Mesothelial cell of epicardium (in vitro differentiated cells): ENCODE measurements around the gene SKAP1. TPM values are rescaled to one million over a fixed set of nuclear protein-coding genes. Genes with fewer than 3 reads are reported as not detected.
"Not testable (repeated sequence)": the region's sequence is repeated elsewhere in the genome, so short reads cannot be mapped to it uniquely, and the experiment has no call there.

Experiments used
- DNase-seq, 2 experiments: peaks; one replicate each; pipeline ENCODE4 v3.0.0; 2021; ENCODE audit warnings: low spot score in 2 of 2; ENCODE audit not compliant: unreplicated experiment in 2 of 2
- H3K27ac Mint-ChIP-seq: 2 replicates; pipeline ENCODE4 v1.8.0; 2021; ENCODE audit warnings: mixed read lengths
- H3K27me3 Mint-ChIP-seq: 2 replicates; pipeline ENCODE4 v1.8.0; 2021; ENCODE audit warnings: low read depth, mixed read lengths
- H3K36me3 Mint-ChIP-seq: 2 replicates; pipeline ENCODE4 v1.8.0; 2021; ENCODE audit warnings: mixed read lengths
- H3K4me1 Mint-ChIP-seq: 2 replicates; pipeline ENCODE4 v1.8.0; 2021; ENCODE audit warnings: mixed read lengths
- H3K4me3 Mint-ChIP-seq: 2 replicates; pipeline ENCODE4 v1.8.0; 2021; ENCODE audit warnings: mild to moderate bottlenecking, moderate library complexity, mixed read lengths
- H3K9me3 Mint-ChIP-seq: 2 replicates; pipeline ENCODE4 v1.8.0; 2021; ENCODE audit warnings: mixed read lengths
- total RNA-seq: library from RNA; stranded (reverse); gene quantifications from 3 replicates; pipeline ENCODE4 v1.2.1, GENCODE V29; 2021
- TF ChIP-seq, protein P1 (sequence below): fragments of 200-600 bp; sonication (generic); IDR thresholded peaks from one replicate; pipeline ENCODE4 v1.5.0; 2021; ENCODE audit warnings: antibody characterized with exemption; ENCODE audit not compliant: unreplicated experiment

The SKAP1 gene
- total RNA-seq, 1 donor from 2014 or later = 3.4 TPM

DNA sequence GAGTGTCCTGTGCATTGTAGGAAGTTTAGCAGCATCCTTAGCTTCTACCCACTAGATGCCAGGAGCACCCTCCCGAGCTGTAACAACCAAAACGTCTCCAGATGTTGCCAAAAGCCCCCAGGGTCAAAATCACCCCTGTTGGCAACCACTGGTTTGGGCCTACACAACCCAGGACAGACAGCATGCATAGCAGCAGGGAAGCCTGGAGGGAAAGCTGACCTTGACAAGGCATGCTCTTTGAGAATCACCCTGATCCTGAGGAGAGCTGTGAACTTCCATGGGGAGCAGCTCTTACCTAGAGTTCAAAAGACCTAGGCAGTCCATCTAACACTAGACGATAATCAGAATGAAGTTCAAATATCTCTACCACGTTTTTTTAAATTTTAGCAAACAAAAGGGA lies 9.2 kb downstream of the SKAP1 start:
- no peaks in the 10 kb centered on the region for H3K36me3 Mint-ChIP-seq
- H3K4me3 Mint-ChIP-seq = no peak overlapping the region
- TF ChIP-seq, protein P1, sequence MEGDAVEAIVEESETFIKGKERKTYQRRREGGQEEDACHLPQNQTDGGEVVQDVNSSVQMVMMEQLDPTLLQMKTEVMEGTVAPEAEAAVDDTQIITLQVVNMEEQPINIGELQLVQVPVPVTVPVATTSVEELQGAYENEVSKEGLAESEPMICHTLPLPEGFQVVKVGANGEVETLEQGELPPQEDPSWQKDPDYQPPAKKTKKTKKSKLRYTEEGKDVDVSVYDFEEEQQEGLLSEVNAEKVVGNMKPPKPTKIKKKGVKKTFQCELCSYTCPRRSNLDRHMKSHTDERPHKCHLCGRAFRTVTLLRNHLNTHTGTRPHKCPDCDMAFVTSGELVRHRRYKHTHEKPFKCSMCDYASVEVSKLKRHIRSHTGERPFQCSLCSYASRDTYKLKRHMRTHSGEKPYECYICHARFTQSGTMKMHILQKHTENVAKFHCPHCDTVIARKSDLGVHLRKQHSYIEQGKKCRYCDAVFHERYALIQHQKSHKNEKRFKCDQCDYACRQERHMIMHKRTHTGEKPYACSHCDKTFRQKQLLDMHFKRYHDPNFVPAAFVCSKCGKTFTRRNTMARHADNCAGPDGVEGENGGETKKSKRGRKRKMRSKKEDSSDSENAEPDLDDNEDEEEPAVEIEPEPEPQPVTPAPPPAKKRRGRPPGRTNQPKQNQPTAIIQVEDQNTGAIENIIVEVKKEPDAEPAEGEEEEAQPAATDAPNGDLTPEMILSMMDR = no peak
- peaks cover 1% of the 10 kb centered on the region for H3K4me1 Mint-ChIP-seq
- no peak overlapping the region for H3K27ac Mint-ChIP-seq
- no peaks in the 10 kb centered on the region for H3K27me3 Mint-ChIP-seq
- no peak for DNase-seq
- no peaks in the 10 kb centered on the region for H3K9me3 Mint-ChIP-seq

DNA sequence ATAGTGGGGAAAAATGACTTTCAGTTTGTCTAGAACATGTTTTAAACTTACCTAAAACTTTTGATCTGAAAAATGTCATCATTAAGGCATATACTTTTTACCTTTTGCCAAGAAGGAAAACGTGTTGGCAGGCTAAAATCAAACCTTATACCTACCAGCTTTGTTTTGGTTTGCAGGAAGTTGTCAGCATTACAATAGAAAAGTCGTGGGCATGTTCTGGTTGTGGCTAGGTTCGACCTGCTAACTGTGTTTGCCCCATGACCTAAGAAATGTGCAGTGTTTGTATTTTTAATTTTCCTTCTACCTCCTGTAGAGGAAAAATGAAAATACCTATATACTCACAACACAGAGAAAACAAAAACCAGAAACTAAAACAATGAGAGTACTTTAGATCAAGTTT lies 13.0 kb downstream of the SKAP1 start:
- no peak overlapping the region for H3K27ac Mint-ChIP-seq
- TF ChIP-seq, protein P1 = no peak
- H3K4me1 Mint-ChIP-seq = peaks cover 4% of the 10 kb centered on the region
- H3K36me3 Mint-ChIP-seq = no peaks in the 10 kb centered on the region
- no peaks in the 10 kb centered on the region for H3K9me3 Mint-ChIP-seq
- no peak overlapping the region for H3K4me3 Mint-ChIP-seq
- peaks cover 3% of the 10 kb centered on the region for H3K27me3 Mint-ChIP-seq
- no peak for DNase-seq

DNA sequence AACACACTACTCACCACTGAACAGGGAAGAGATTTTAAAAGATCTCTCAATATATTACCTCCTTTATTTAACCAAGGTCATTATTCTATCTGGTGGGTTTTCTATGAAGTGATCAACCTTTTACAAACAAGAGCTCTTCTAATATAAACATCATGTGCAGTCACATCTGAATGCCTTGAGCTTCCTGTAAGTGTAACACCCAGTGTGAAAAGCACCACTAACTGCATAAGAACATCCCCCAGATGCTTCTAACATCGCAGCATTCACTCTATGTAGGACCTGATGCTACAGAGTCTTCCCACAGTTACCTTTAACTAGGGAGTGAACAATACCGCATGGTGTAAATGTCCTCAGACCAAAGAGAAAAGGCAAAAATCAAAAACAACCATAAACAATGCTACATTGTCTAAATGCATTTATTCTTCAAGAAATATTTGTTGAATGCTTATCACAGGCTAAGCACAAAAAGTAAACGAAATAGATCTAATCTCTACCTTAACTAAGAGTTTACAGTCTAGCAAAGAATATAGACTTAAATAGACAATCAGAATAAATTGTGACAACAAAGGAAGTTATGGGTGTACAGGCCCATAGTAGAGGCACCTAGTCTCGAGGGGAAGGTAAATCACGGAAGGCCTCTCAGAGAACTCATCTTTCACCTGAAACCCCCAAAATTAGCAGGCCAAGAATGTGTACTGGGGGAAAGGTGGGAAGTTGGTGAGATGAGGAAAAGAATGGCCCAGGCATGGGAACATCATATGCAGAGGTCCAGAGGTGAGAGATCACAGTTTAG lies 16.2 kb downstream of the SKAP1 start:
- no peaks in the 10 kb centered on the region for H3K9me3 Mint-ChIP-seq

DNA sequence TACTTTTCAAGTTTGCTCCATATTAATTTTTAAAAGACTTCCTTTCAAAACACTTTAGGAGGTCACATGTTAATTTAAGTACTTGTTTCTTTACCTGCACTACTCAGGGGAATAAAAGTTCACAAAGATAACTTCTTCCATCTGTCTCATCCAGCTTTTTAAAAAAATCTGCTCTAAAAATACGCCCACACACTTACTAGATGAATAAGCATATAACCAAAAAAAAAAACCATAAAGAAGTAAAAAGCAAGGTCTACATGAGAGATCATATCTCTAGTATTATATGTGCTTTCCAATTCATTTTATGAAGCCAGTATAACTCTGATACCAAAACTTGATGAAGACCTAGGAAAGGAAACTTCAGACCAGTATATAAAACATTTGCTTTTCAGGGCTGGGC lies 17.2 kb downstream of the SKAP1 start:
- peaks cover 3% of the 10 kb centered on the region for H3K27me3 Mint-ChIP-seq
- no peaks in the 10 kb centered on the region for H3K36me3 Mint-ChIP-seq
- no peak for DNase-seq
- H3K4me1 Mint-ChIP-seq = peaks cover 8% of the 10 kb centered on the region
- no peak overlapping the region for H3K4me3 Mint-ChIP-seq
- H3K9me3 Mint-ChIP-seq = no peaks in the 10 kb centered on the region
- TF ChIP-seq, protein P1 = no peak
- H3K27ac Mint-ChIP-seq = no peak overlapping the region

More for the DNA sequence above, 16.2 kb downstream of the SKAP1 start:
- DNase-seq = no peak
- no peak overlapping the region for H3K27ac Mint-ChIP-seq
- no peak overlapping the region for H3K4me3 Mint-ChIP-seq
- peaks cover 8% of the 10 kb centered on the region for H3K4me1 Mint-ChIP-seq
- no peaks in the 10 kb centered on the region for H3K36me3 Mint-ChIP-seq
- peaks cover 3% of the 10 kb centered on the region for H3K27me3 Mint-ChIP-seq
- TF ChIP-seq, protein P1 = no peak

DNA sequence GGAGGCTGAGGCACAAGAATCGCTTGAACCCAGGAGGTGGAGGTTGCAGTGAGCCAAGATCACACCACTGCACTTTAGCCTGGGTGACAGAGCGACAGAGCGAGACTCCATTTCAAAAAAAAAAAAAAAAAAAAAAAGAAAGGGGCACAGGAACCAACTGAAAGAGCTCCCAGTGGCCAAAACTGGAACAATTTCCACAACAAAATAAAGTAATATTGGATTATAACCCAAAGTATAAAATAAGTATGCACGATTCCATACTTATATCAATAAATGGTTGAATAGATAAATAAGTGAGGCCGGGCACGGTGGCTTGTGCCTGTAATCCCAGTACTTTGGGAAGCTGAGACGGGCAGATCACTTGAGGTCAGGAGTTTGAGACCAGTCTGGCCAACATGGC lies 19.2 kb downstream of the SKAP1 start:
- not testable (repeated sequence) for H3K36me3 Mint-ChIP-seq, H3K27ac Mint-ChIP-seq, DNase-seq, H3K9me3 Mint-ChIP-seq, H3K27me3 Mint-ChIP-seq, H3K4me3 Mint-ChIP-seq
- H3K4me1 Mint-ChIP-seq = peaks cover 17% of the 10 kb centered on the region

DNA sequence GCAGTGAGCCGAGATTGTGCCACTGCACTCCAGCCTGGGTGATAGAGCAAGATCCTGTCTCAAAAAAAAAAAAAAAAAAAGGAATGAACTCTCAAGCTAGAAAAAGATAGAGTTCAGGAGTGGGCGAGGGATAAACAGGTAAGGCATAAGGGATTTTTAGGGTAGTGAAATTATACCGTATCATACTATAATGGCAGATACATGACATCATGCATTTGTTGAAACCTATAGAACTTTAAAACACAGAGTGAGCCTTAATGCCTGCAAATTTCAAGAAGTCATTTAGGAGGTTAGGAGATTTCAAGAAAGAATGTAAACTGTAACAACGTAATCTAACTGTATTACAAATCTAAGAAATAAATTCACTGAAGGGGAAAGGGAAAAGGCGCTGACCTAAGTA lies 20.4 kb downstream of the SKAP1 start:
- H3K27me3 Mint-ChIP-seq = no peaks in the 10 kb centered on the region
- H3K4me3 Mint-ChIP-seq = no peak overlapping the region
- no peaks in the 10 kb centered on the region for H3K9me3 Mint-ChIP-seq
- TF ChIP-seq, protein P1 = no peak
- DNase-seq = no peak
- H3K36me3 Mint-ChIP-seq = no peaks in the 10 kb centered on the region
- no peak overlapping the region for H3K27ac Mint-ChIP-seq
- H3K4me1 Mint-ChIP-seq = peaks cover 21% of the 10 kb centered on the region
